Choroid plexus epithelial cell (primary cell): ENCODE measurements around the gene SPARC.
A peak's percentile ranks its signal among the peaks of the same experiment; 100 is the strongest.

ENCODE experiments used
- DNase-seq: peaks from one replicate; pipeline ENCODE4 v3.0.0-alpha.2; 2010; ENCODE audit warnings: low read depth
- H3K4me3 ChIP-seq: 2 replicates; pipeline ENCODE4 v1.5.1; 2011; ENCODE audit warnings: low read depth, mild to moderate bottlenecking, control low read depth, low read length, moderate library complexity
- TF ChIP-seq, protein P1 (sequence below): conservative IDR thresholded peaks from 2 replicates; pipeline ENCODE4 v1.5.1; 2011; ENCODE audit warnings: low read depth, mild to moderate bottlenecking, control low read depth, inconsistent platforms, low read length, moderate library complexity

The SPARC gene

GRCh38 chr5:151660616-151661495, 25.9 kb downstream of the SPARC start:
- no peak overlapping the region for H3K4me3 ChIP-seq
- TF ChIP-seq, protein P1, sequence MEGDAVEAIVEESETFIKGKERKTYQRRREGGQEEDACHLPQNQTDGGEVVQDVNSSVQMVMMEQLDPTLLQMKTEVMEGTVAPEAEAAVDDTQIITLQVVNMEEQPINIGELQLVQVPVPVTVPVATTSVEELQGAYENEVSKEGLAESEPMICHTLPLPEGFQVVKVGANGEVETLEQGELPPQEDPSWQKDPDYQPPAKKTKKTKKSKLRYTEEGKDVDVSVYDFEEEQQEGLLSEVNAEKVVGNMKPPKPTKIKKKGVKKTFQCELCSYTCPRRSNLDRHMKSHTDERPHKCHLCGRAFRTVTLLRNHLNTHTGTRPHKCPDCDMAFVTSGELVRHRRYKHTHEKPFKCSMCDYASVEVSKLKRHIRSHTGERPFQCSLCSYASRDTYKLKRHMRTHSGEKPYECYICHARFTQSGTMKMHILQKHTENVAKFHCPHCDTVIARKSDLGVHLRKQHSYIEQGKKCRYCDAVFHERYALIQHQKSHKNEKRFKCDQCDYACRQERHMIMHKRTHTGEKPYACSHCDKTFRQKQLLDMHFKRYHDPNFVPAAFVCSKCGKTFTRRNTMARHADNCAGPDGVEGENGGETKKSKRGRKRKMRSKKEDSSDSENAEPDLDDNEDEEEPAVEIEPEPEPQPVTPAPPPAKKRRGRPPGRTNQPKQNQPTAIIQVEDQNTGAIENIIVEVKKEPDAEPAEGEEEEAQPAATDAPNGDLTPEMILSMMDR, result no peak
- peak; percentile 63 for DNase-seq

DNA sequence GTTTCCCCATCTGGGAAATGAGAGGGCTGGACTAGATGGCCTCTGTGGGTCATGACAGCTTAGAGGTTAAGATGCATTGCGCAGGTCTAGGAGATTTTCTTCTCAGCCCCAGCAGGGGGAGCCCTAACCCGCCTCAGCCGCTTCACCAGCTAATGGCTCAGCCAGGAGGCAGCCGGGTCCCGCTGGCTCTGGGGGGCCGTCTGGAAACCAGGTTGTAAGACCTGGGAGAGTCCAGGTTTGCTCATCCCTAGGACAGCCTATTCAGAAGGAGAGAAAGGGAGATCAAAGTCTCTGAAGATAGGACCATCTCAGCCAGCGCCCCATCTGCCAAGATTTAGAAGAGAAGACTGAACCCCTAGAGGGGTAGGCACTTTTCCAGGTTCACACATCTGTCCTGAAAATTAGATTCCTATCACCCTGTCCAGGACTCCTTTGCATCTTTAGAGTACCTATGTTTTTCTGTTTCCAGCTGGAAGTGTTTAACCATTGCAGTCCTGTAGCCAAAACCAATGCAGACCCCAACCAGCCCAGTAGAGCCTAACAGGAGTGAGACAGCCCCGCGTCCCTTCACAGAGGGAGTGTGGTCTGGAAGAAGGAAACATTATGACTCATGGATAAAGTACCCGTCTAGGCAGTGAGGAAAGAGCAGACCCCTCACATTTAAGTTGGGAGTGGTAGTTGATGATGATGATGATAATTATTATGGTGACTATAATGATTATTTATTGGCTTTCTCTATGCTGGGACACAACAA, 27.5 kb downstream of the SPARC start:
- TF ChIP-seq, protein P1, result peak; percentile 91
- H3K4me3 ChIP-seq, result no peak overlapping the region
- DNase-seq, result peak; percentile 86

DNA sequence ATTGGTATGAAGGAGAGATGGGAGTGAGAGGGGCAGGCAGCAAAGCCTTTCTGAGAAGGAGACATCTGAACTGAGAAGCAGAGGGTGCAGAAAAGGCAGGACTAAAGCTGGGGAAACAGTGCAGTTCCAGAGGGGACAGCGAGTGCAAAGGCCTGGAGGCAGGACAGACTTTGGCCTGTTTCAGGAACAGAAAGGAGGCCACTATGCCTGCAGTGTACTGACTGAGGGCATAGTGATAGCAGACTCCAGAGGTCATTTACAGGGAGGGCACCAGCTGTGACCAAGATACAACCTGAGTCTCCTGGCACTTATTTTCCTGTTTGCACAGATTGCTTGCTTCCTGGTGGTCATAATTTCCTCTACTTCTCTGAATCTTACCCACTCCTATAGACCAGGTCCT, 29.6 kb downstream of the SPARC start:
- no peak for DNase-seq
- no peak overlapping the region for H3K4me3 ChIP-seq
- TF ChIP-seq, protein P1, result no peak

GRCh38 chr5:151656311-151656710, 30.4 kb downstream of the SPARC start:
- no peak for DNase-seq
- H3K4me3 ChIP-seq, result no peak overlapping the region
- TF ChIP-seq, protein P1, result no peak

GRCh38 chr5:151651997-151652645, 34.6 kb downstream of the SPARC start:
- H3K4me3 ChIP-seq, result no peak overlapping the region
- peak; percentile 91 for DNase-seq
- TF ChIP-seq, protein P1, result peak; percentile 97

DNA sequence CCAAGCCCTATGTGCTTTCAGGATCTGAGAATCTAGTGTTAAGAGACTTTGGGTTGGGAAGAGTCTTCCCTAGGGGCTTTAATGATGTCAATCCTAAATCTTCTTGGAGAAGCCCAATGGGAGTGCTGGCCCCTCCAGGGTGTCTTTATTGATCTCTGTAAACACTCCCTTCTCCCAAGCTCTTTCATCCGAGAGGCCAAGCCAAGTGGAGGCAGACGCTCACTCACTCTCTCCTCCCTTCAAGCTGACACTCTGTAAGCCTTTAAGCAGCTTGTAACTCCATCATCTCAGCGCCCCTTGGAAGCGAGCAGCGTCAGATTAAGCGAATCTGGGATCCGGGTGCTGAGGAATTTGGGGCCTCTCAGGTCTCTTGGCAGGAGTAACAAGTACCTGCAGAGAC, 37.7 kb downstream of the SPARC start:
- no peak overlapping the region for H3K4me3 ChIP-seq
- no peak for DNase-seq
- TF ChIP-seq, protein P1, result no peak
